DOHH2 (cell line): Measurements from ENCODE around the gene STAM.

Source experiments
- H3F3A ChIP-seq: fragments of 200-600 bp; sonication (generic), shearing (Covaris generic); 2 replicates; pipeline ENCODE4 v1.6.0; 2016; ENCODE audit warnings: antibody characterized with exemption, mild to moderate bottlenecking; ENCODE audit not compliant: control insufficient read depth, insufficient read depth
- H3K27ac ChIP-seq: fragments of 200-600 bp; sonication (generic); 2 replicates; pipeline ENCODE4 v1.5.1; 2014; ENCODE audit warnings: low read depth, mild to moderate bottlenecking, low read length, moderate library complexity
- H3K27me3 ChIP-seq: fragments of 200-600 bp; sonication (generic); 2 replicates; pipeline ENCODE4 v1.6.1; 2014; ENCODE audit warnings: mild to moderate bottlenecking, low read length, mixed read lengths; ENCODE audit not compliant: control insufficient read depth
- H3K36me3 ChIP-seq: fragments of 200-600 bp; sonication (generic); 2 replicates; pipeline ENCODE4 v1.6.1; 2014; ENCODE audit warnings: mild to moderate bottlenecking, low read length, moderate library complexity, mixed read lengths; ENCODE audit not compliant: control insufficient read depth
- H3K4me1 ChIP-seq: fragments of 200-600 bp; sonication (generic); 2 replicates; pipeline ENCODE4 v1.6.1; 2014; ENCODE audit warnings: mild to moderate bottlenecking, low read length, mixed read lengths; ENCODE audit not compliant: control insufficient read depth
- H3K4me2 ChIP-seq: fragments of 200-600 bp; sonication (generic); 2 replicates; pipeline ENCODE4 v1.6.0; 2014; ENCODE audit warnings: mild to moderate bottlenecking, low read length, moderate library complexity
- H3K4me3 ChIP-seq: fragments of 200-600 bp; sonication (generic); 2 replicates; pipeline ENCODE4 v1.5.1; 2014; ENCODE audit warnings: mild to moderate bottlenecking, low read length, mixed read lengths
- H3K79me2 ChIP-seq: fragments of 200-600 bp; sonication (generic); 2 replicates; pipeline ENCODE4 v1.6.1; 2014; ENCODE audit warnings: mild to moderate bottlenecking, low read length, mixed read lengths; ENCODE audit not compliant: control insufficient read depth
- H3K9me2 ChIP-seq: fragments of 200-600 bp; sonication (generic); replicated peaks from 2 replicates; pipeline ENCODE4 v1.6.1; 2014; ENCODE audit warnings: mild to moderate bottlenecking, low read length, mixed read lengths; ENCODE audit not compliant: control insufficient read depth
- H3K9me3 ChIP-seq: fragments of 200-600 bp; sonication (generic); 2 replicates; pipeline ENCODE4 v1.6.1; 2014; ENCODE audit warnings: antibody characterized with exemption, low read length, mixed read lengths; ENCODE audit not compliant: control insufficient read depth, insufficient read depth
- H4K20me1 ChIP-seq: fragments of 200-600 bp; sonication (generic); 2 replicates; pipeline ENCODE4 v1.6.0; 2014; ENCODE audit warnings: low read depth, mild to moderate bottlenecking, antibody characterized with exemption, low read length, moderate library complexity; ENCODE audit not compliant: control insufficient read depth, insufficient read depth
- CTCF ChIP-seq: fragments of 200-600 bp; sonication (generic); IDR thresholded peaks from one replicate; pipeline ENCODE4 v1.5.1; 2014; ENCODE audit warnings: antibody characterized with exemption, mild to moderate bottlenecking, low read depth, low read length; ENCODE audit not compliant: poor library complexity, severe bottlenecking
- EZH2phosphoT487 ChIP-seq: fragments of 200-600 bp; sonication (generic); IDR thresholded peaks from 2 replicates; pipeline ENCODE4 v1.6.1; 2017; ENCODE audit warnings: borderline replicate concordance, mild to moderate bottlenecking, antibody characterized with exemption, low read length, moderate library complexity, mixed read lengths

Gene STAM

GRCh38 chr10:17685233-17685840 lies 41.4 kb downstream of the STAM start:
- H3K4me1 ChIP-seq, result no peaks in the 10 kb centered on the region
- no peaks in the 10 kb centered on the region for H3K27me3 ChIP-seq
- H3K36me3 ChIP-seq, result peaks cover 2% of the 10 kb centered on the region; the same call in 1 of the 2 replicates
- peaks cover 43% of the 10 kb centered on the region for H3K79me2 ChIP-seq
- H3K9me2 ChIP-seq, result no peaks in the 10 kb centered on the region
- no peaks in the 10 kb centered on the region for H3F3A ChIP-seq
- H4K20me1 ChIP-seq, result no peaks in the 10 kb centered on the region
- no peak overlapping the region for H3K4me2 ChIP-seq
- H3K9me3 ChIP-seq, result no peaks in the 10 kb centered on the region
- no peak overlapping the region for H3K4me3 ChIP-seq
- no peak overlapping the region for H3K27ac ChIP-seq
- no peak for TF ChIP-seq CTCF
- no peak for TF ChIP-seq EZH2phosphoT487

GRCh38 chr10:17687117-17687831 lies 43.3 kb downstream of the STAM start:
- H3K79me2 ChIP-seq, result peaks cover 28% of the 10 kb centered on the region
- no peaks in the 10 kb centered on the region for H3F3A ChIP-seq
- no peaks in the 10 kb centered on the region for H3K9me2 ChIP-seq
- no peak overlapping the region for H3K4me2 ChIP-seq
- no peaks in the 10 kb centered on the region for H3K27me3 ChIP-seq
- no peaks in the 10 kb centered on the region for H3K9me3 ChIP-seq
- TF ChIP-seq CTCF (no peak), EZH2phosphoT487 (no peak)
- no peaks in the 10 kb centered on the region for H4K20me1 ChIP-seq
- H3K4me1 ChIP-seq, result no peaks in the 10 kb centered on the region
- peaks cover 2% of the 10 kb centered on the region; the same call in 1 of the 2 replicates for H3K36me3 ChIP-seq
- no peak overlapping the region for H3K27ac ChIP-seq
- no peak overlapping the region for H3K4me3 ChIP-seq

- no peaks in the 10 kb centered on the region for H3K27me3 ChIP-seq
- H3K9me2 ChIP-seq, result no peaks in the 10 kb centered on the region
- no peak overlapping the region for H3K27ac ChIP-seq
- peaks cover 10% of the 10 kb centered on the region for H3K79me2 ChIP-seq
- H3K36me3 ChIP-seq, result peaks cover 12% of the 10 kb centered on the region; the same call in 1 of the 2 replicates
- H3K4me1 ChIP-seq, result no peaks in the 10 kb centered on the region
- no peak overlapping the region for H3K4me2 ChIP-seq
- no peaks in the 10 kb centered on the region for H3K9me3 ChIP-seq
- no peak overlapping the region for H3K4me3 ChIP-seq
- no peaks in the 10 kb centered on the region for H3F3A ChIP-seq
- TF ChIP-seq EZH2phosphoT487 (no peak), CTCF (no peak)
- no peaks in the 10 kb centered on the region for H4K20me1 ChIP-seq
Measured at GRCh38 chr10:17689137-17689536, 45.2 kb downstream of the STAM start.
